NCI-H2107 treated with DMSO at 0.1 percent for 48 hours (cell line): ENCODE measurements around the gene ZBTB25.

Experiments used
- DNase-seq: peaks from one replicate; lab custom pipeline; 2025; ENCODE audit not compliant: unreplicated experiment; lab: John Stamatoyannopoulos, UW

The ZBTB25 gene

DNA sequence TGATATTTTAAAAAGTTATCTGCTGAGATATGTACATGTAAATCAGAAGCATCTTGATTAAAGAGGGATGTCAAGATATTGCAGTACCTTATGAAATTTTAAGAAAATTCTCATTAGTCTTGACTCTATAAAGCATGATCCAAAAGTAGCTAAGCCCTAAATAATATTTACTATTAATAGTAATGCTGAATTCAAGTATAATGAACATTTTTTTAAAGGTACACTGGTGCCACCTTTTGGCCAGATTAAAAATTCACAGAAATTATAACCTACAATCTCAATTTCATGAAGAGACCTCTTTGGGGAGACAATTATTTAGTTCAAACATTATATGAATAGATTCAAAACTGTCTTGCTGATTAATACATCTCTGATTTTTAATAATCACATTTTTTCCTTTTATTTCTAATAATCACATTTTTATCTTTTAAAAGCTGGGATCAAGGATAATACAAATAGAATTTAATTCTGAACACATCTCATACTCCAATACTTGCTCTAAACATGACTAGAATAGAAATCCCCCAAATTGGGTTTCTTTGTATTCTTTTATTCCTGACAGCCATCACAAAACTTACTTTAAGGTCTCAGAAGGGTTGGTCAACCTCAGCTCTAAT lies 24.9 kb downstream of the ZBTB25 start:
- no peak for DNase-seq

DNA sequence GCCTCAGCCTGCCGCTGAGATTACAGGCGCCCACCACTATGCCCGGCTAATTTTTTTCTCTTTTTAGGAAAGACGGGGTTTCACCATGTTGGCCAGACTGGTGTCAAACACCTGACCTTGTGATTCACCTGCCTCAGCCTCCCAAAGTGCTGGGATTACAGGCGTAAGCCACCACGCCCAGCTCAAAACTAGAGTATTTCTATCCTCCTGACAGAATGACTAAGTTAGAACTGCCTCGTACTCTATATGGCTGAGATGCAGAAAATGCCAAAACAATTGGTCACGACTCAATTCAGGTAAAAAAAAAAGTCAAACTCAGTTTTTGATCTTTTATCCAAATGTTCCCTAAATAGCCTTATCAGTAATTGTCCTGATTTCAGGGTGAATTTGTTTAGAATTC lies 27.2 kb downstream of the ZBTB25 start:
- no peak for DNase-seq

- no peak for DNase-seq
Measured at GRCh38 chr14:64475585-64476273, 27.9 kb downstream of the ZBTB25 start.

GRCh38 chr14:64474698-64475097 lies 28.9 kb downstream of the ZBTB25 start:
- DNase-seq = no peak

DNA sequence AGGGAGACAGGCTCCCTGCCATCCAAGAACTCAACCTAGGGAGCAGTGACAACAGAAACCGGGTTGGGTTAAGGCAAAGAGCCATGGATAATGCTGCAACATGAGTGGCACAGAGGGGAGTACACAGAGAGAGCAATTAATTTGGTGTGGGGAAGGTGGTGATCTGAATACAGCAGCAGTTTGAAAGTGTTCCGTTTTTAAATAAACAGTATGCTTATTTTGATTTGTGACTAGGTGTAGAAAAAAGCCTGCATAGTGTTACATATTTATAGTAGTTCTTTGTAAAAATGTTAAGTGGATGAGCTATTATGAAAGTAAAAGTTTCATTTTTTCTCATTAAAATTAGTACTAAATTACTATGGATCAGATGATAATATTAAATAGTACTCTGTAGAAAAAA lies 29.6 kb downstream of the ZBTB25 start:
- DNase-seq = peak; percentile 92

DNA sequence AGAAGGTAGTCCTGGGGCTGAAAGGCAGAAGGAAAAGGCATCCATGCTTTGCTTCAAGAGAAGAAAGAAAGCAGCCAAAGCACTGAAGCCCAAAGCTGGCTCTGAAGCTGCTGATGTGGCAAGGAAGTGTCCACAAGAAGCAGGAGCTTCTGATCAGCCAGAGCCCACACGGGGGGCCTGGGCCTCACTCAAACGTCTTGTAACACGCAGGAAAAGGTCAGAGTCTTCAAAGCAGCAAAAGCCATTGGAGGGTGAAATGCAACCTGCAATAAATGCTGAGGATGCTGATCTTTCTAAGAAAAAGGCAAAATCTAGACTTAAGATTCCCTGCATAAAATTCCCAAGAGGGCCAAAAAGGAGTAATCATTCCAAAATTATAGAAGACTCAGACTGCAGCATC lies 35.2 kb downstream of the ZBTB25 start:
- DNase-seq = no peak

DNA sequence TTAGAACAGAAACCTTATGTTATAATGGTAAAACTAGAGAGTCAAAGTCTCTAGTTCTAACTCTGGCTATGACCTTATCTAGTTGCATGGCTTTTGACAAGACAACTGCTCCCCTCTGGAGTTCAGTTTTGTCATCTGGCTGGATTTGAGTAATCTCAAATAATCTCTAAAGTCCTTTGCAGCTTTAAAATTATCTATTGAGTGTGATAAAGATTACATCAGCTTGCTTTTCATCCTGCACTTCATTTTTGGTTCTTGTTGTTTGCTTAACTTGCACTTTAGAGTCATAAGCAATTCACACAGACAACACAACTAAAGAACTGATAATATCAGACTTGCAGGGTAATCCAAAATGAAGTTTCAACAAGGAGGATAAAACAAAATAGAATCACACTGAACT lies 36.1 kb downstream of the ZBTB25 start:
- no peak for DNase-seq

DNA sequence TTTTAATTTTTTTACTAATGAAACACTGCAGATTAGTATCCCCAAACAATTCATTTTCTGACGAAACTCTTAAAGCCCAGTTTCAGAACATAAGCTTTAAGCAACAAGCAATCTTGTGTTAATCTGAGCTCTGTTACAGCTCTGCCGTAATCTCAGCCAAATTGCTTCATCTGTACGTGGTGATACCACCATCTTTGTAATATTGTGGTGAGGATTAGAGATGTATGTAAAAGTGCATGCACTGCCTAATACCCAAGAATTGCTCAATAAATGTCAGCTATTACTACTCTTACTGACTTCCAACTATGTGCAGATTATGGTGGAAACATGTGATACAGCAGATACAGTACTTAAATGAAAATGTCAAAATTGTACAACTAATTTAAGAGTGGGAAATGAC lies 36.5 kb downstream of the ZBTB25 start:
- DNase-seq = no peak

DNA sequence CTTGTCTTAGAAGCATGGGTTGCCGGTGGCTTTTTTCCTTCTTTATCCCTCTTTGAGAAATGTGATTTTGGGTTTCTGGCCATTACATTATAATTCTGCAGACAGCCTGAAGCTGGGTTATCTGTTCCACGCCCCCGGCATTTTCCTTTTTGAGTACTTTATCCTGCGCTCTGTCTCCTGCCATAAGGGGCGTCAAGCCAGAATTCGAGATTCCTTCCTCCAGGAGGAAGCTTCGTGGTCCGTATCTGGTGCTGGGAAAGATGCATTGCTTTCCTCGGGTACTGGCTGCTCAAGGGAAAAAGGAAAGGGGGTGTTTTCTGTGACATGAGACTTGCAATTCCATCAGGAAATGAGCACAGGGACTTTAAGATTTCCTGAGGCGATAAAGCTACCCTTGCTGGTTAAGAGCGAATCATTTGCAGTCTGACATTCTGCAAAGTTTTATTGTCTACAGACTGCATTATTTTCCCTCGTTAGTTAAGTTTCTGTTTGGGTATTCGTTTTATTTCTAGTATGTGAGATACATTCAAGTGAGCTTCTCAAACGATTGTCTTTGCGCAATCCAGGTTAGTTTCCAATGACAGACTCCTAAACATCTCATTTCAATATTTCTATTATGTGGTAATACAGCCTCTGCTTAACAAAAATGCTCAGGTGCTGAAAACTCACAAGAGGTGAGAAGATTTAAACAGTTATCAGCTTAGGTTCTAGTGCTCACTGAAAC lies 37.6 kb downstream of the ZBTB25 start:
- DNase-seq = peak; percentile 49

GRCh38 chr14:64465191-64465822 lies 38.3 kb downstream of the ZBTB25 start, which contains the start of gene AKAP5:
TSS of gene AKAP5 (plus strand) at chr14:64465499. CDS start at chr14:64468395, 2,896 bp downstream.
- DNase-seq = peak; percentile 75

- peak; percentile 65 for DNase-seq
Measured at GRCh38 chr14:64464651-64465050, 39.0 kb downstream of the ZBTB25 start.

GRCh38 chr14:64463873-64464272 lies 39.8 kb downstream of the ZBTB25 start:
- no peak for DNase-seq

GRCh38 chr14:64463195-64463594 lies 40.4 kb downstream of the ZBTB25 start:
- DNase-seq = no peak

DNA sequence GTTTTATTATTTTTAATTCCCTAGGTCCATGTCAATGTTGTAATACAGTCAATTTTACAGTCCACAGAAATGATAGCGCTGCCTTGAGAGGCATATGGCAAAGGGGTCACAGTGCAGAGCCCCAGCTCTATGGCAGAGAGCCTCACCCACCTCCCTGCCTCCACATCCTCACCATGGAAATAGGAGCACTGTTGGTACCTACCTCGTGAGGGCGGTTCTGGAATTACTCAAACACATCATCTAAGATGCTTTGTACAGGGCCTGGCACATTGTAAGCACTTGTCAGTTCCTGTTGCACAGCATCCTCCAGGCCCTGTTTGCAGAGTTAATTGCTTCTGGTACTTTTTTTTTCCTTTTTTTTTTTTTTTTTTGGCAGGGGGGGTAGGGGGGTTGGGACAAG lies 42.4 kb downstream of the ZBTB25 start:
- DNase-seq = no peak

- no peak for DNase-seq
Measured at GRCh38 chr14:64459405-64460136, 44.1 kb downstream of the ZBTB25 start.

- no peak for DNase-seq
Measured at GRCh38 chr14:64454671-64455070, 49.0 kb downstream of the ZBTB25 start.

- DNase-seq = no peak
Measured at GRCh38 chr14:64450255-64450654, 53.4 kb downstream of the ZBTB25 start.

DNA sequence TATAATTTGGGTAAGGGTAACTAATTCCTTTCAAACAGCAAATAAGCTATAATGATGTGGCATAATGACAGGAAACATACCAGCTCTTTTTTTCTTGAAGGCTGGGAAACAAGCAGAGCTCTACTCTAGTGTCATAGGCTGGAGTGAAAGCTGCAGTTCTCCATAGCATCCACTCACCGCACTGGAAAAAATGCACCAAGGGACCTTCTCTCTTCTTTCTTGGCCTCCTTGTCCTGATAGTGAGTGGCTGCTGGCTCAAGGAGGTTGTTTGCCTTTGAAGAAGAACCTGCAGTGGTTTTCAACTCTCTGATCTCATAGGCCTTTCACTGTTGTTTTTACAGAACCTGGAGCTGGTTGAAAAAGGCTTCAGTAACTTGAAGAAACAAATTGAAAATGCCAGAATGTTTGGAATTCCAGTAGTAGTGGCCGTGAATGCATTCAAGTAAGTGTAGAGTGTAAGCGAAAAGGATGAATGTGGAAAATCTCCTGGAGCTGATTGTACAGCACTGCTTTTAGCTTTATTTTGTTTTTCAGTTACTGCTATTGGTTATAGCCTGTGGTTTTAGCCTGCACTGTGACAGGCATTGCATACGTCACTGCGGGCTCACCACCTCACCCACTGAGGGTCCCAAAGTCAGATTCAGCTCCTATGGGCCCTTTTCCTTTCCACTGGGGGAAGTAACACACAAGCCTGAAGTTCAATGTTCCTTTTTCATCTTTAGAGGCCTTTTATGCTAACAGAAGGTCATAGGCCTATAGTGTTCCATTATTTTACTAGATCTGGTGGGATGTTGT lies 55.6 kb downstream of the ZBTB25 start:
- no peak for DNase-seq

DNA sequence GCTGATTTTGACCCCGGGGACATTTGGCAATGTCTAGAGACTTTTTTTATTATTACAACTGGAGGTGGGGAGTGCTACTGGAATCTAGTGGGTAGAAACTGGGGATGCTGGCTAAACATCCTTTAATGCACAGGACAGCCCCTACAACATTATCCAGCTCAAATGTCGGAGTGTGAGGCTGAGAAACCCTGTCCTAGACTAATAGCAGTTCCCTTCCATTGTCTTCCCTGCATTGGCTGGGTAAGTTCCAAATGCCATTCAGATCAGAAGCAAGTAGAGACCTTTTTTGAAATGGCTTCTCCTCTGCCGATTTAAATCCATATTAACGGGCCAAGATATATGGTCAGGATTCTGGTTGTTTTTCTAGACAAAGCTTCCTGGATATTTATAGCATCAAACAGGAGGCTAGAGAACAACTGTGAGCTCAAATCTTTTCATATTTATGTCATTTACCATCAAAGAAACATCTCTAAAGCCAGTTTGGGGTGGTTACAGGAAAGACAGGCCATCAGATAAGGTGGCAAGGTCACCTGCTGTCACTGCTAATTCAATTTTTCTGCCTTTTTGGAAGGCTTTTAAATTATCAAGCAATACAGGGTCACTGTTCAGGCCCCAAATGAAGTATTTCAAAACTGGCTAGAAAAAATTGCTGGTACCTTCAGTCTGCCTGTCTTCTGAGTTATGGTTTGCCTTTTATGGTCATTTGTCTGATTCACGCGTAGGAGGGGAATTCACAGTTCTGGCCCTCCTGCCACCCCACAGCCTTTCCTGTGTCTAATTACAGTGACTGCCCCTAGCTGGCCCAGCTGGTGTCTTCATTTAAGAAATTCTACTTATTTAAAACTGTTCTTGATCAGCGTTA lies 58.4 kb downstream of the ZBTB25 start:
- DNase-seq = no peak
